GM21717 (cell line): ENCODE measurements around the gene TDRD12.
"Not testable (repeated sequence)": the region's sequence is repeated elsewhere in the genome, so short reads cannot be mapped to it uniquely, and the experiment has no call there.

ENCODE experiments used
- ATAC-seq: cut with Tn5 transposase; IDR thresholded peaks from one replicate; pipeline ENCODE4 v1.9.1; 2021; ENCODE audit warnings: mild to moderate bottlenecking, moderate library complexity; ENCODE audit not compliant: unreplicated experiment

TDRD12 gene

GRCh38 chr19:32830231-32831014 is 110.9 kb downstream of the TDRD12 start:
- ATAC-seq: no peak

GRCh38 chr19:32831611-32832010 is 112.0 kb downstream of the TDRD12 start:
- ATAC-seq: no peak

- ATAC-seq: not testable (repeated sequence)
Measured at GRCh38 chr19:32832094-32832493, 112.5 kb downstream of the TDRD12 start.

GRCh38 chr19:32832825-32833224 is 113.3 kb downstream of the TDRD12 start:
- not testable (repeated sequence) for ATAC-seq

GRCh38 chr19:32833388-32833787 is 113.8 kb downstream of the TDRD12 start:
- not testable (repeated sequence) for ATAC-seq

- no peak for ATAC-seq
Measured at GRCh38 chr19:32837531-32837930, 118.0 kb downstream of the TDRD12 start.

- ATAC-seq: no peak
Measured at GRCh38 chr19:32842061-32842460, 122.5 kb downstream of the TDRD12 start.

GRCh38 chr19:32843716-32844245 is 124.2 kb downstream of the TDRD12 start:
- no peak for ATAC-seq

- not testable (repeated sequence) for ATAC-seq
Measured at GRCh38 chr19:32848035-32848434, 128.5 kb downstream of the TDRD12 start.

- ATAC-seq: no peak
Measured at GRCh38 chr19:32852216-32852615, 132.6 kb downstream of the TDRD12 start.

GRCh38 chr19:32856818-32857217 is 137.3 kb downstream of the TDRD12 start:
- not testable (repeated sequence) for ATAC-seq

GRCh38 chr19:32857584-32857983 is 138.0 kb downstream of the TDRD12 start:
- ATAC-seq: no peak

- no peak for ATAC-seq
Measured at GRCh38 chr19:32858155-32858554, 138.6 kb downstream of the TDRD12 start.

GRCh38 chr19:32858559-32858958 is 139.0 kb downstream of the TDRD12 start:
- no peak for ATAC-seq

GRCh38 chr19:32859591-32859990 is 140.0 kb downstream of the TDRD12 start:
- no peak for ATAC-seq

- ATAC-seq: no peak
Measured at GRCh38 chr19:32861596-32861995, 142.0 kb downstream of the TDRD12 start.

- no peak for ATAC-seq
Measured at GRCh38 chr19:32862173-32862572, 142.6 kb downstream of the TDRD12 start.

GRCh38 chr19:32862741-32863140 is 143.2 kb downstream of the TDRD12 start:
- no peak for ATAC-seq

GRCh38 chr19:32863301-32863700 is 143.7 kb downstream of the TDRD12 start:
- ATAC-seq: no peak

GRCh38 chr19:32863841-32864240 is 144.3 kb downstream of the TDRD12 start:
- no peak for ATAC-seq

- no peak for ATAC-seq
Measured at GRCh38 chr19:32864318-32865007, 144.9 kb downstream of the TDRD12 start.

GRCh38 chr19:32865326-32865725 is 145.8 kb downstream of the TDRD12 start:
- no peak for ATAC-seq
